GM12878 (cell line): ENCODE results near the gene LARGE1.

Source experiments
- CBX5 ChIP-seq: sonication (generic); IDR thresholded peaks from 2 replicates; pipeline ENCODE4 v1.6.1; 2016; ENCODE audit warnings: low read depth, moderate library complexity, mild to moderate bottlenecking, inconsistent platforms
- RFX5 ChIP-seq: IDR thresholded peaks from 2 replicates; pipeline ENCODE4 v1.6.1; 2011; ENCODE audit warnings: low read depth, low read length, improper control_type of control experiment

GRCh38 chr22:33382436-33382835, 537.8 kb downstream of the LARGE1 start:
- TF ChIP-seq CBX5 (no peak), RFX5 (no peak)
